Cardiac septum (tissue), 1 donor: ENCODE data around the gene TEKTIP1. TPM values are rescaled to one million over a fixed set of nuclear protein-coding genes. Genes with fewer than 3 reads are reported as not detected.

Experiments
- DNase-seq: peaks from one replicate; pipeline ENCODE4 v3.0.0-alpha.2; 2020; ENCODE audit warnings: low spot score
- intact Hi-C: fragments of 100-400 bp; cut with DNase I; formaldehyde crosslinking; loops from one replicate; pipeline ENCODE4 v1.14.0; 2022
- long read RNA-seq: library from polyadenylated mRNA; unstranded; transcript quantifications from one replicate; pipeline ENCODE4 v2.0.0, GENCODE V29; 2021
- total RNA-seq: library from RNA; stranded (reverse); fragmentation: NEBNext Ultra II Directional; extraction: Animal tissue kit (Norgen Biotek cat#: 25700); gene quantifications from one replicate; pipeline ENCODE4 v1.2.1, GENCODE V29; 2021
- donor health status: DM: no; HTN: no; CAD: no.

TEKTIP1 gene
- total RNA-seq = 1.7 TPM
- long read RNA-seq = 0 reads

GRCh38 chr19:3538965-3539755, at the start of gene TEKTIP1:
TEKTIP1 (plus strand) TSS chr19:3539174; CDS start chr19:3539178, 4 bp downstream.
- no peak for DNase-seq
- intact Hi-C loops = no loop called here

- intact Hi-C loops = no loop called here
Measured at GRCh38 chr19:3491396-3492119, 47.4 kb upstream of the TEKTIP1 start.

GRCh38 chr19:3492131-3492839, 46.7 kb upstream of the TEKTIP1 start:
- intact Hi-C loops = no loop called here

More at GRCh38 chr19:3491396-3492119, 47.4 kb upstream of the TEKTIP1 start:
- DNase-seq = no peak

GRCh38 chr19:3492919-3493318, 46.1 kb upstream of the TEKTIP1 start:
- intact Hi-C loops = no loop called here
- DNase-seq = no peak

More at GRCh38 chr19:3492131-3492839, 46.7 kb upstream of the TEKTIP1 start:
- no peak for DNase-seq

- intact Hi-C loops = no loop called here
- no peak for DNase-seq
Measured at GRCh38 chr19:3493651-3494050, 45.3 kb upstream of the TEKTIP1 start.

- intact Hi-C loops = no loop called here
- no peak for DNase-seq
Measured at GRCh38 chr19:3494051-3494450, 44.9 kb upstream of the TEKTIP1 start.

GRCh38 chr19:3494559-3494958, 44.4 kb upstream of the TEKTIP1 start:
- intact Hi-C loops = no loop called here
- no peak for DNase-seq

GRCh38 chr19:3496392-3497273, 42.3 kb upstream of the TEKTIP1 start:
- intact Hi-C loops = no loop called here
- no peak for DNase-seq

GRCh38 chr19:3497757-3498520, 41.0 kb upstream of the TEKTIP1 start:
- intact Hi-C loops = no loop called here
- no peak for DNase-seq

- intact Hi-C loops = no loop called here
- DNase-seq = no peak
Measured at GRCh38 chr19:3499738-3500428, 39.1 kb upstream of the TEKTIP1 start.

GRCh38 chr19:3500429-3501101, 38.4 kb upstream of the TEKTIP1 start, which contains the start of gene DOHH:
DOHH (minus strand) TSS chr19:3500674; CDS start chr19:3496814, 3,860 bp downstream.
- intact Hi-C loops = no loop called here
- DNase-seq = peak; percentile 98

GRCh38 chr19:3501780-3502179, 37.2 kb upstream of the TEKTIP1 start:
- intact Hi-C loops = no loop called here
- DNase-seq = no peak

- intact Hi-C loops = no loop called here
- DNase-seq = no peak
Measured at GRCh38 chr19:3503036-3503572, 35.9 kb upstream of the TEKTIP1 start.

- no peak for DNase-seq
- intact Hi-C loops = loop anchor here (5.0 kb wide), 1 partner anchor 68 kb away; the partner anchor contains the start of gene HMG20B
Measured at GRCh38 chr19:3504735-3505134, 34.2 kb upstream of the TEKTIP1 start.

- DNase-seq = peak; percentile 100
- intact Hi-C loops = loop anchor here (5.0 kb wide), 1 partner anchor 67 kb away; the partner anchor contains the start of gene HMG20B
Measured at GRCh38 chr19:3505598-3506383, 33.2 kb upstream of the TEKTIP1 start, which contains the start of gene FZR1. FZR1 (plus strand) TSS chr19:3506311; CDS start chr19:3522990, 16,679 bp downstream.
